ENCODE measurements around the gene HSPB9.
"Not testable (repeated sequence)": the region's sequence is repeated elsewhere in the genome, so short reads cannot be mapped to it uniquely, and the experiment has no call there.

HSPB9 gene

DNA sequence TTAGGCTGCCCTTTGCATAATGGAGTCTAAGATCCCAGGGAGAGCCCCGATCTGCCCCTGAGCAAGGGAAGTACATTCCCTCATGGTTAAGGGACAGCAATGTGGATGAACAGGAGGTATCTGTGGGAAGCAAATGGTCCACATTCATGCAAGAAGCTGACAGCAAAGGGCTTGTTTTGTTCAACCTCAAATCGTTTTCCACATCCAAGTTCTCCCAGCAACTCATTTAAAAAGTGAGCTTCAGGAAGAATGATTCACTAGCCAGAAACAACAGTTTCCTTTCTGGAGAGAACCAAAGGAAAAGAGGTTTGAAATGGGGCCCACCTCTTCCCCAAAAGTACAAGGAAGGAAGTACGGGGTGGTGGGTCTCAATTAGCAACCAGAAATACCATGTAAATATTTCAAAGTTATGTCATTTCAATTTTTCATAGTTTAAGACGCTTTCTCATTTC, 9.4 kb downstream of the HSPB9 start:
- 92 to 93% methylated on average over 3 to 4 of the region's 4 CpGs for WGBS, 2 experiments
- H3K27me3 ChIP-seq (ENCODE audit: control insufficient read depth, insufficient read depth, low read length, poor library complexity, severe bottlenecking) = no peaks in the 10 kb centered on the region
- H3K27ac ChIP-seq (ENCODE audit: insufficient read depth, low read depth, low read length, poor library complexity, severe bottlenecking) = no peak overlapping the region
- H3K4me1 ChIP-seq (ENCODE audit: control insufficient read depth, insufficient read depth, low read length) = peaks cover 7% of the 10 kb centered on the region
- peaks cover 7% of the 10 kb centered on the region for H3K36me3 ChIP-seq (ENCODE audit: control insufficient read depth, insufficient read depth, low read length)
- H3K9me3 ChIP-seq (ENCODE audit: control insufficient read depth, low read length) = no peaks in the 10 kb centered on the region
- H3K4me3 ChIP-seq (ENCODE audit: insufficient read depth, low read depth, low read length) = no peak overlapping the region

DNA sequence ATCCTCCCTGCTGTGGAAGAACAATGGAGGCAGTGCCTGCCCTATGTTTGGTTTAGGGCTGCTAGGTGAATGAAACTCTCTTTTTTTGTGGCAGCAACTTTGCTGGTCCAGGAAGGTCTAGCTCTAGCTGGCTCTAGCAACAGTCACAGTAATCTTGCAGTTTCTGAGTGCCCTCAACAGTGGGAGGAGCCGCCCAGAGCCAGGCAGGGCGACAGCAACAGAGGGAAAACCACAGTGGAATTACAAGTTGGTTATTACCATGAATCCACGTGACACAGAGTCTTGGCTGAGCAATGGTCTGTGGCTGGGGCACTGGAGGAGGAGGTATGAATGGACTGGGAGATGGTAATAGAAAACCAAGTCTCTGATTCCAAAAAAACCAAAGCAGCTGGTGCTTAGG, 10.3 kb downstream of the HSPB9 start:
- WGBS, 2 experiments = 84 to 92% methylated on average over 3 of the region's 3 CpGs
- no peak overlapping the region for H3K27ac ChIP-seq (ENCODE audit: insufficient read depth, low read depth, low read length, poor library complexity, severe bottlenecking)

DNA sequence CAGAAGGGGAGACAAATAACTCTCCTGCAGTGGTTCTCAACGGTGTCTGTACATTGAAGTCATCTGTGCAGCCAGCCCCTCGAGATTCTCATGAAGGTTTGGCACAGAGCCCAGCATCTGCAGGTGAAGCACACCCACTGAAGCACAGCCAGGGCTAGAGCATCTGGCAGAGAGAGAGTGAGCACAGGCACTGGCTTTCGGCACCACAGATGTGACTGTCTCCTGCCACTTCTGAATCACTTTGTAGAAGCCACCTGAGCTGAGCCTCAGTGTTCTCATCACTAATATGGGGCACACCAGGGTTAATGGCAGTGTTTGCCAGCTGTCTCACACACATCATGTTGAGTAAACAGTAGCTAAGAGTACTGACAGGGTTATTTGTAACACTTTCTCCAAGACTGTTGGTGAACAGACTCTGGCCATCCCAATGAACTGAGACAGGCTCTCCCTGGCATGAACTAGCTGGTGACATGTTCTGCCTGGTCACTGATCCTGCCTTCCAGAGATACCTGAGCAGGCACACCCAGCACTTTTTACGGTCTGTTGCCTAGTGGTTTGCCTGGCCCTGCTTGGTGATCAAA, 10.9 kb downstream of the HSPB9 start:
- H3K4me3 ChIP-seq (ENCODE audit: insufficient read depth, low read depth, low read length) = no peak overlapping the region
- no peaks in the 10 kb centered on the region for H3K27me3 ChIP-seq (ENCODE audit: control insufficient read depth, insufficient read depth, low read length, poor library complexity, severe bottlenecking)
- no peaks in the 10 kb centered on the region for H3K36me3 ChIP-seq (ENCODE audit: control insufficient read depth, insufficient read depth, low read length)
- no peak overlapping the region for H3K27ac ChIP-seq (ENCODE audit: insufficient read depth, low read depth, low read length, poor library complexity, severe bottlenecking)
- H3K9me3 ChIP-seq (ENCODE audit: control insufficient read depth, low read length) = no peaks in the 10 kb centered on the region
- WGBS, 2 experiments = 92 to 93% methylated on average over 4 of the region's 4 CpGs
- H3K4me1 ChIP-seq (ENCODE audit: control insufficient read depth, insufficient read depth, low read length) = peaks cover 7% of the 10 kb centered on the region

More for the DNA sequence above, 10.3 kb downstream of the HSPB9 start:
- Histone ChIP-seq H3K9me3 (ENCODE audit: control insufficient read depth, low read length) (no peaks in the 10 kb centered on the region), H3K36me3 (ENCODE audit: control insufficient read depth, insufficient read depth, low read length) (peaks cover 3% of the 10 kb centered on the region), H3K4me3 (ENCODE audit: insufficient read depth, low read depth, low read length) (no peak overlapping the region), H3K27me3 (ENCODE audit: control insufficient read depth, insufficient read depth, low read length, poor library complexity, severe bottlenecking) (no peaks in the 10 kb centered on the region), H3K4me1 (ENCODE audit: control insufficient read depth, insufficient read depth, low read length) (peaks cover 7% of the 10 kb centered on the region)

DNA sequence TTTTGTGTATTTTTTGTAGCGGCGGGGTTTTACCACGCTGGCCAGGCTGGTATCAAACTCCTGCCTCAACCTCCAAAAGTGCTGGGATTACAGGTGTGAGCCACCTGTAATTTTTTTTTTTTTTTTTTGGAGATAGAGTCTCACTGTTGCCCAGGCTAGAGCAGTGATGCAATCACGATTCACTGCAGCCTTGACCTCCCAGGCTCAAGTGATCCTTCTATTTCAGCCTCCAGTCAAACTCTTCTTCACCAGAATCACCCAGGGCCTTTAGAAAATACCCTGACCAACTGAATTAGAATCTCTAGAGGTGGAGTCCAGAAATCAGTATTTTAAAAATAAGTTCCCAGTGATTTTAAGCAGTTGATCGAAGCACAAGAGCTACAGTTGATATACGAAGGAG, 12.5 kb downstream of the HSPB9 start:
- Histone ChIP-seq H3K27me3 (ENCODE audit: control insufficient read depth, insufficient read depth, low read length, poor library complexity, severe bottlenecking) (no peaks in the 10 kb centered on the region), H3K36me3 (ENCODE audit: control insufficient read depth, insufficient read depth, low read length) (no peaks in the 10 kb centered on the region), H3K9me3 (ENCODE audit: control insufficient read depth, low read length) (no peaks in the 10 kb centered on the region), H3K27ac (ENCODE audit: insufficient read depth, low read depth, low read length, poor library complexity, severe bottlenecking) (no peak overlapping the region), H3K4me3 (ENCODE audit: insufficient read depth, low read depth, low read length) (no peak overlapping the region), H3K4me1 (ENCODE audit: control insufficient read depth, insufficient read depth, low read length) (peaks cover 14% of the 10 kb centered on the region)
- WGBS, 2 experiments = 94 to 95% methylated on average over 6 of the region's 6 CpGs

DNA sequence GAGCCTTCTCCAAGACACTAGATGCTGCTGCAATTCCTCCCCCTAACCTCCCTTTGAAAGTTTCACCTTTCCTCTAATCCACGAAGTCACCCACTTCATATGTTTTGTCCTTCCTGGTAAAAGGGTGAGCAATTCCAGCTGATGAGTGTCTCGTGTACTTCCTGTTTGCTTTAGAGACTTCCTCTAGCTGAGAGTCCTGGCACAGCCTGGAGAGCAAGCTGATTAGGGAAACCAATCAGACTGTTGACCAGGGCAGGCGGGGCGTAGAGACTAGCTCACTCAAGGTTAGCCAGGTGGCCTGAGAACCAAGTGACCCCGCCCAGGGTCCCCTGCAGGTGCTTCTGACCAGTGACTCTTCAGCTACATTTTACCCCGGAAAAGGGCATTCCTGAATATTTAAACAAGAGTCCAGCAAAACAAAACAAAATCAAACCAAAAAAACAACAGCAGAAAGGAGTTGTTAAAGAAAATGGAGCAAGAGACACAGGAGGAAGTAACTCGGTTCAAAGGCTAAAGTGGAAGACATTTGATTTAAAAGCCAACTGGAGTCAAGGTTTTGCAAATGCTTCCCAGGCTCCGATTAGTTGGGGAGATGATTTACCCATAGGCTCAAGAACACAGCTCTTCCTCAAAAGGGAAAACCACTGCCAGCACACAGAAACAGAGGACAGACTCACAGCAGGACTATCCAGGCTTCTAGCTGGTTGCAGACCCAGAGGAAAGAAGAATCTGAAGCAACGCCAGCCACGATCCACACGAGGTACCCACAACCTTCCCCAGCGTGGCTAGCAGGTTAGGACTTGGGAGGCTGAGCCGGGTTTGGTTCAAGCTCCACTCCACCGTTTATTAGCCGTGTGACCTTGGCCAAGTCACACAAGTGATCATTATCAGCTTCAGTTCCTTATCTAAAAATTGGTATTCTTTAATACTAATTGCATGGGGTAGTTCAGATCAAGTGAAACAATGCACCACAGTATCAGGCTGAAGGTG, 13.4 kb downstream of the HSPB9 start:
- no peaks in the 10 kb centered on the region for H3K27me3 ChIP-seq (ENCODE audit: control insufficient read depth, insufficient read depth, low read length, poor library complexity, severe bottlenecking)
- 89 to 90% methylated on average over 15 of the region's 15 CpGs for WGBS, 2 experiments
- no peak overlapping the region for H3K27ac ChIP-seq (ENCODE audit: insufficient read depth, low read depth, low read length, poor library complexity, severe bottlenecking)
- no peaks in the 10 kb centered on the region for H3K9me3 ChIP-seq (ENCODE audit: control insufficient read depth, low read length)
- H3K4me1 ChIP-seq (ENCODE audit: control insufficient read depth, insufficient read depth, low read length) = peaks cover 10% of the 10 kb centered on the region
- no peak overlapping the region for H3K4me3 ChIP-seq (ENCODE audit: insufficient read depth, low read depth, low read length)
- no peaks in the 10 kb centered on the region for H3K36me3 ChIP-seq (ENCODE audit: control insufficient read depth, insufficient read depth, low read length)

DNA sequence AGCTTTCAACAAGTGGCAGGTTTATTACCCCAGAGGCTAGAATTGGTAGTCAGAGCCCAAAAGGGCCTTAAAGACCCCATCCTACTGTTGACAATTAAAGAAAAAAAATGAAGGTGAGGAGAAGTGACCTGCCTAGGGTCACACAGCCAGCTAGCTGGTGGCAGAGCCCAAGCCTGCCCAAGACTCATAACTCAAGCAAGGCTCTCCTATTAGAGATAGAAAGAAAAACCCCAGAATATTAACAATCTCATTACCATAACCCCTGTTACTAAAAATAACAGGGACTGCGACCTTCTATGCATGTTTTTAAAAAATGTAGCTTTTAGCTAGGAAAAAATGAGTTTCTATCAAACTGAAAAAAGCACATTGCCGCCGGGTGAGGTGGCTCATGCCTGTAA, 14.0 kb downstream of the HSPB9 start:
- Histone ChIP-seq H3K9me3 (ENCODE audit: control insufficient read depth, low read length) (no peaks in the 10 kb centered on the region), H3K4me1 (ENCODE audit: control insufficient read depth, insufficient read depth, low read length) (peaks cover 11% of the 10 kb centered on the region), H3K27ac (ENCODE audit: insufficient read depth, low read depth, low read length, poor library complexity, severe bottlenecking) (no peak overlapping the region), H3K27me3 (ENCODE audit: control insufficient read depth, insufficient read depth, low read length, poor library complexity, severe bottlenecking) (no peaks in the 10 kb centered on the region), H3K36me3 (ENCODE audit: control insufficient read depth, insufficient read depth, low read length) (no peaks in the 10 kb centered on the region), H3K4me3 (ENCODE audit: insufficient read depth, low read depth, low read length) (no peak overlapping the region)
- 95 to 97% methylated on average over 3 of the region's 3 CpGs for WGBS, 2 experiments

DNA sequence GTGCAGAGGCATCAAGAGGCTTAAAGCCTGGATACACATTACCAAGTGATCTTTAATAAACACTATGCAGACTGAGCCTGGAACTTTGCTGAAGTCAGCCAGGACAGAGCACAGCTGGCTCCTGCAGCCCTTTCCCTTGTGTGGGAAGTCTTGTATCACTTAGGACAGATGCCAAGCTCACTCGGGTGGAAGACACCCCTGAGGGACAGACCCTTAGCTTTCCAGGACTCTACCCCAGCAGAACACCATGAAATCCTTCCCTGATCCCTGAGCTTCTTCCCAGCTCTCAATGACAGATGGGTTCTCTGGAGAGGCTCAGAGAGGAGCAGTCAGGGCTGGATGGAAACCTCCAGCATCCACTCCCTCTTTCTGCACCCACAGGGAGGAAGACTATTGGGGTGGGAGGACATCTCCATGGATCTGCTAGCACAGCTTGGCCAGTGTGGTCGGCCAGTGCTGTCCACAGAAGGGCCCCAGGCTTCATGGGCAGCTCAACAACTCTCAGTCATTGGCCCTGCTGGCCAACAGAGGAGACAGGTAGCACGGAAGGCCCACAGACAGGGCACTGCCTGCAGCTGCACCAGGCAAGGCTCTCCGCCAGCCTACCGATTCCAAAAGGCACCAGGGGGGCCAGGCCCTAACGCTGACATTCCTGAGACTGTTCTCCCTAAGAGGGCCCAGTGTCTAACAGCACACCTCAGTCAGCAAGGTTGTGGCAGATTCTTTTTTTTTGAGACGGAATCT, 16.3 kb downstream of the HSPB9 start:
- WGBS, 2 experiments = 86 to 90% methylated on average over 7 of the region's 7 CpGs
- H3K36me3 ChIP-seq (ENCODE audit: control insufficient read depth, insufficient read depth, low read length) = no peaks in the 10 kb centered on the region
- no peaks in the 10 kb centered on the region for H3K27me3 ChIP-seq (ENCODE audit: control insufficient read depth, insufficient read depth, low read length, poor library complexity, severe bottlenecking)
- no peaks in the 10 kb centered on the region for H3K9me3 ChIP-seq (ENCODE audit: control insufficient read depth, low read length)
- peaks cover 21% of the 10 kb centered on the region for H3K4me1 ChIP-seq (ENCODE audit: control insufficient read depth, insufficient read depth, low read length)
- H3K27ac ChIP-seq (ENCODE audit: insufficient read depth, low read depth, low read length, poor library complexity, severe bottlenecking) = no peak overlapping the region
- H3K4me3 ChIP-seq (ENCODE audit: insufficient read depth, low read depth, low read length) = no peak overlapping the region

DNA sequence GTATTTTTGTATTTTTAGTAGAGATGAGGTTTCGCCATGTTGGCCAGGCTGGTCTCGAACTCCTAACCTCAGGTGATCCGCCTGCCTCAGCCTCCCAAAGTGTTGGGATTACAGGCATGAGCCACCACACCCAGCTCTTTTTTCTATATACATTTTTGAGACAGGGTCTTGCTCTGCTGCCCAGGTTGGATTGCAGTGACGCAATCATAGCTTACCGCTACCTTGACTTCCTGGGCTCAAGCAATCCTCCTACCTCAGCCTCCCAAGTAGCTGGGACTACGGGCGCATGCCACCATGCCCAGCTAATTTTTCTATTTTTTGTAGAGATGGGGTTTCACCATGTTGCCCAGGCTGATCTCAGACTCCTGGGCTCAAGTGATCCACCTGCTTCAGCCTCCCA, 18.1 kb downstream of the HSPB9 start:
- peaks cover 21% of the 10 kb centered on the region for H3K4me1 ChIP-seq (ENCODE audit: control insufficient read depth, insufficient read depth, low read length)
- H3K27ac ChIP-seq (ENCODE audit: insufficient read depth, low read depth, low read length, poor library complexity, severe bottlenecking); H3K4me3 ChIP-seq (ENCODE audit: insufficient read depth, low read depth, low read length); H3K36me3 ChIP-seq (ENCODE audit: control insufficient read depth, insufficient read depth, low read length); H3K27me3 ChIP-seq (ENCODE audit: control insufficient read depth, insufficient read depth, low read length, poor library complexity, severe bottlenecking); H3K9me3 ChIP-seq (ENCODE audit: control insufficient read depth, low read length): not testable (repeated sequence)
- WGBS, 2 experiments = 89 to 91% methylated on average over 7 of the region's 7 CpGs

DNA sequence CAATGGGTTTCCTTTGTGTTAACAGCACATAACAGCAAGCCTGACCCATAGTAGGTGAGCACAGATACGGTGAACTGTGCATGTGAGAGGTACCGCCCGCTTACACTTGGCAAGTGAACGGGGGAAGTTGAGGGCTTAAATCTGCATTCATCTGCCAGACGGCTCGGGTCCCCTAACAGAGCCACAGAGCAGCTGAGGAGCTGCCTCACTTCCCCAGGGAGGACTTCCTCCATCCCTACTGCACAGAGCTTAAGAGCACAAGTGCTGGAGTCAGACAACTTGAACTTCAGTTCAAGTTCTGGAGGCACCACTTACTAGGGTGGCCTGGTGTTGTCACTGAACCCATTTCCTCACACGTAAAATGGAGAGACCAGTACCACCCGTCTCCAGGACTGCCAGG, 18.8 kb downstream of the HSPB9 start:
- H3K36me3 ChIP-seq (ENCODE audit: control insufficient read depth, insufficient read depth, low read length) = no peaks in the 10 kb centered on the region

DNA sequence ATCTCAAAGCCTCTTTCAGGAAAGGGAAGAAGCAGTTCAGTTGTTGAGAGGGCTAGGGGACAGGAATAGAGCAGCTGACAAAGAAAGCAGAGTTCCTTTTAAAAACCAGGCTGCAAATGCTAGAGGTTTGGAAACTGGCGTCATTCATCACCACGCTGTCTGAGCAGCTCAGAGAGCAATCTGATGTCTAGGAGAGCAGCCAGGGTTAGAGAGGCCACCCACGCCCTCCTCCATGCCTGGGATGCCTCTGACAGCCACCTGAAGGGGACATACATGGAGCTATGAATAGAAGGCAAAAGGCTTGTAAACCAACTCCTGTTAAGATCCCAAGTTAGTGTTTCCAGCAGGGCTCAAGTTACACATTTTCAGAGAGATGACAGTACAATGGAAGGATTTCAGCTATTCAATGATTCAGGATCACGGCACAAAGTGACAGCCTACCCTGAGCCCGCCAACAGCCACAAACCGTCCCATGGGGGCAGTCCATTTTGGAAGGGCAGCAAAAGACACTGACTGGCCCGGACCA, 19.8 kb downstream of the HSPB9 start:
- peaks cover 21% of the 10 kb centered on the region for H3K4me1 ChIP-seq (ENCODE audit: control insufficient read depth, insufficient read depth, low read length)
- H3K27ac ChIP-seq (ENCODE audit: insufficient read depth, low read depth, low read length, poor library complexity, severe bottlenecking) = peak overlapping the region; percentile 44
- H3K9me3 ChIP-seq (ENCODE audit: control insufficient read depth, low read length) = no peaks in the 10 kb centered on the region
- no peak overlapping the region for H3K4me3 ChIP-seq (ENCODE audit: insufficient read depth, low read depth, low read length)
- 80 to 83% methylated on average over 7 of the region's 7 CpGs for WGBS, 2 experiments
- no peaks in the 10 kb centered on the region for H3K27me3 ChIP-seq (ENCODE audit: control insufficient read depth, insufficient read depth, low read length, poor library complexity, severe bottlenecking)
- H3K36me3 ChIP-seq (ENCODE audit: control insufficient read depth, insufficient read depth, low read length) = no peaks in the 10 kb centered on the region

More for the DNA sequence above, 18.8 kb downstream of the HSPB9 start:
- Histone ChIP-seq H3K4me1 (ENCODE audit: control insufficient read depth, insufficient read depth, low read length) (peaks cover 21% of the 10 kb centered on the region), H3K27ac (ENCODE audit: insufficient read depth, low read depth, low read length, poor library complexity, severe bottlenecking) (peak overlapping the region; percentile 26), H3K4me3 (ENCODE audit: insufficient read depth, low read depth, low read length) (no peak overlapping the region), H3K27me3 (ENCODE audit: control insufficient read depth, insufficient read depth, low read length, poor library complexity, severe bottlenecking) (no peaks in the 10 kb centered on the region), H3K9me3 (ENCODE audit: control insufficient read depth, low read length) (no peaks in the 10 kb centered on the region)
- 95 to 97% methylated on average over 8 of the region's 8 CpGs for WGBS, 2 experiments

Measured in ectodermal cell (in vitro differentiated cells).